ENCODE measurements around the gene ARHGEF5.
"Not testable (repeated sequence)": the region's sequence is repeated elsewhere in the genome, so short reads cannot be mapped to it uniquely, and the experiment has no call there.

ARHGEF5 gene

GRCh38 chr7:144355176-144355822, at the start of gene ARHGEF5:
ARHGEF5 (plus strand) TSS chr7:144355402; CDS start chr7:144362670, 7,268 bp downstream.
- DNase-seq = not testable (repeated sequence)

- not testable (repeated sequence) for DNase-seq
Measured at GRCh38 chr7:144309702-144310101, 45.5 kb upstream of the ARHGEF5 start.

- DNase-seq = not testable (repeated sequence)
Measured at GRCh38 chr7:144311218-144311617, 44.0 kb upstream of the ARHGEF5 start.

GRCh38 chr7:144311872-144312469, 43.2 kb upstream of the ARHGEF5 start, which contains the start of gene OR2A1:
OR2A1 (plus strand) TSS chr7:144312419; CDS start chr7:144318125, 5,706 bp downstream.
- DNase-seq = not testable (repeated sequence)

GRCh38 chr7:144317537-144317936, 37.7 kb upstream of the ARHGEF5 start:
- not testable (repeated sequence) for DNase-seq

- not testable (repeated sequence) for DNase-seq
Measured at GRCh38 chr7:144319547-144319946, 35.7 kb upstream of the ARHGEF5 start.

- DNase-seq = not testable (repeated sequence)
Measured at GRCh38 chr7:144321677-144322206, 33.5 kb upstream of the ARHGEF5 start.

GRCh38 chr7:144323359-144323758, 31.8 kb upstream of the ARHGEF5 start:
- not testable (repeated sequence) for DNase-seq

GRCh38 chr7:144325868-144326267, 29.3 kb upstream of the ARHGEF5 start:
- DNase-seq = not testable (repeated sequence)

- not testable (repeated sequence) for DNase-seq
Measured at GRCh38 chr7:144330044-144330443, 25.2 kb upstream of the ARHGEF5 start.

GRCh38 chr7:144331221-144331995, 23.8 kb upstream of the ARHGEF5 start:
- not testable (repeated sequence) for DNase-seq

- not testable (repeated sequence) for DNase-seq
Measured at GRCh38 chr7:144331996-144332288, 23.3 kb upstream of the ARHGEF5 start.

GRCh38 chr7:144348625-144349024, 6.6 kb upstream of the ARHGEF5 start:
- not testable (repeated sequence) for DNase-seq

- peak; percentile 23 for DNase-seq
Measured at GRCh38 chr7:144351667-144352066, 3.5 kb upstream of the ARHGEF5 start.

- not testable (repeated sequence) for DNase-seq
Measured at GRCh38 chr7:144356185-144356584, 983 bp downstream of the ARHGEF5 start.

GRCh38 chr7:144356860-144357259, 1.7 kb downstream of the ARHGEF5 start:
- DNase-seq = not testable (repeated sequence)

- not testable (repeated sequence) for DNase-seq
Measured at GRCh38 chr7:144362061-144362460, 6.9 kb downstream of the ARHGEF5 start.

GRCh38 chr7:144365523-144365922, 10.3 kb downstream of the ARHGEF5 start:
- DNase-seq = not testable (repeated sequence)

- not testable (repeated sequence) for DNase-seq
Measured at GRCh38 chr7:144367250-144367649, 12.0 kb downstream of the ARHGEF5 start.

- not testable (repeated sequence) for DNase-seq
Measured at GRCh38 chr7:144369221-144369620, 14.0 kb downstream of the ARHGEF5 start.

- DNase-seq = no peak
Measured at GRCh38 chr7:144378651-144379050, 23.4 kb downstream of the ARHGEF5 start.

- no peak for DNase-seq
Measured at GRCh38 chr7:144379776-144380384, 24.7 kb downstream of the ARHGEF5 start.

- DNase-seq = no peak
Measured at GRCh38 chr7:144384071-144384470, 28.9 kb downstream of the ARHGEF5 start.

Measured in right forelimb (tissue), 1 donor.